Measurements from ENCODE around the gene GALC. TPM values are rescaled to one million over a fixed set of nuclear protein-coding genes. Genes with fewer than 3 reads are reported as not detected.

Gene GALC
- polyA plus RNA-seq, 1 donor (not counting 4 experiments of a cell fraction or from before 2014, with no cell fraction given) = 7.9 TPM

DNA sequence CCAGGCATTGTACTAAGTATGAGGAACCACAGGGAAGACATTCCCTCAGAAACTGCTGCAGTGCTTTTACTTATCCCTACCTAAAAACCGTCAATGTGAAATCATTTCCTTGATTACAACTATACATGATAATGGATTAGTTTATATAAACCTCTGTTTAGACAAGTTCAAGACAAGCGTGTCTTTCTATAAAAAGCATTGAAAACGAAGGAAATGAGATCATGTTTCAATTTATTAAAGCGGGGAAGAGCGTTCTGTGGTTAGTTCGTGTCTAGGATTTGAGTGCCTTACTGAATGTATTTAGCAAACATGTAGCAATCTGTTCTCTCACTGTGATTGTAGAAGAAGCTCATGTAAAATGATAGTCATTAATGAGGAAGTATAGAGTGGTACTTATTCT lies 37.5 kb downstream of the GALC start:
- Histone ChIP-seq H2AFZ (ENCODE audit: control insufficient read depth, low read length) (no peak overlapping the region), H3K27ac (ENCODE audit: control insufficient read depth, insufficient read depth, low read length) (no peak overlapping the region), H3K9me1 (ENCODE audit: control insufficient read depth, extremely low read depth, insufficient read depth, low read length) (no peaks in the 10 kb centered on the region), H3K9ac (ENCODE audit: control insufficient read depth, extremely low read depth, insufficient read depth, low read length) (no peak overlapping the region), H3K4me2 (ENCODE audit: control insufficient read depth, extremely low read depth, insufficient read depth, low read depth, low read length) (no peak overlapping the region), H3K4me1 (ENCODE audit: control insufficient read depth, extremely low read depth, insufficient read depth, low read length) (no peaks in the 10 kb centered on the region), H3K36me3 (ENCODE audit: control insufficient read depth in 2 of 2, extremely low read depth in 1 of 2, insufficient read depth in 2 of 2, low read length in 2 of 2) (no peaks in the 10 kb centered on the region), H4K20me1 (ENCODE audit: control insufficient read depth, extremely low read depth, insufficient read depth, low read length) (no peaks in the 10 kb centered on the region), H3K4me3 (ENCODE audit: control insufficient read depth in 2 of 3, extremely low read depth in 1 of 3, insufficient read depth in 2 of 3, low read depth in 1 of 3, low read length in 3 of 3) (no peak overlapping the region), H3K27me3 (ENCODE audit: control insufficient read depth, extremely low read depth, insufficient read depth, low read length) (no peaks in the 10 kb centered on the region), H3K79me2 (ENCODE audit: control insufficient read depth, insufficient read depth, low read length) (no peaks in the 10 kb centered on the region), H3K9me3 (ENCODE audit: control insufficient read depth, low read depth, low read length) (no peaks in the 10 kb centered on the region)
- DNase-seq (ENCODE audit: low read depth, low spot score) (no peak), FAIRE-seq (no peak)
- dilution Hi-C loops (cut with MboI; ENCODE audit: extremely low pct_ligation_motif_present, low sequenced_read_pairs) = no loop called here
- TF ChIP-seq, protein P1, sequence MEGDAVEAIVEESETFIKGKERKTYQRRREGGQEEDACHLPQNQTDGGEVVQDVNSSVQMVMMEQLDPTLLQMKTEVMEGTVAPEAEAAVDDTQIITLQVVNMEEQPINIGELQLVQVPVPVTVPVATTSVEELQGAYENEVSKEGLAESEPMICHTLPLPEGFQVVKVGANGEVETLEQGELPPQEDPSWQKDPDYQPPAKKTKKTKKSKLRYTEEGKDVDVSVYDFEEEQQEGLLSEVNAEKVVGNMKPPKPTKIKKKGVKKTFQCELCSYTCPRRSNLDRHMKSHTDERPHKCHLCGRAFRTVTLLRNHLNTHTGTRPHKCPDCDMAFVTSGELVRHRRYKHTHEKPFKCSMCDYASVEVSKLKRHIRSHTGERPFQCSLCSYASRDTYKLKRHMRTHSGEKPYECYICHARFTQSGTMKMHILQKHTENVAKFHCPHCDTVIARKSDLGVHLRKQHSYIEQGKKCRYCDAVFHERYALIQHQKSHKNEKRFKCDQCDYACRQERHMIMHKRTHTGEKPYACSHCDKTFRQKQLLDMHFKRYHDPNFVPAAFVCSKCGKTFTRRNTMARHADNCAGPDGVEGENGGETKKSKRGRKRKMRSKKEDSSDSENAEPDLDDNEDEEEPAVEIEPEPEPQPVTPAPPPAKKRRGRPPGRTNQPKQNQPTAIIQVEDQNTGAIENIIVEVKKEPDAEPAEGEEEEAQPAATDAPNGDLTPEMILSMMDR (optimal IDR thresholded peaks at IDR 0.05 in 1 of 3, IDR thresholded peaks at IDR 0.05 in 1 of 3, conservative IDR thresholded peaks at IDR 0.05 in 1 of 3; ENCODE audit: extremely low read depth in 1 of 3, insufficient read depth in 2 of 3, low read length in 3 of 3) = no peak
- TF ChIP-seq EZH2 (IDR thresholded peaks at IDR 0.05; ENCODE audit: low read length) = no peak

DNA sequence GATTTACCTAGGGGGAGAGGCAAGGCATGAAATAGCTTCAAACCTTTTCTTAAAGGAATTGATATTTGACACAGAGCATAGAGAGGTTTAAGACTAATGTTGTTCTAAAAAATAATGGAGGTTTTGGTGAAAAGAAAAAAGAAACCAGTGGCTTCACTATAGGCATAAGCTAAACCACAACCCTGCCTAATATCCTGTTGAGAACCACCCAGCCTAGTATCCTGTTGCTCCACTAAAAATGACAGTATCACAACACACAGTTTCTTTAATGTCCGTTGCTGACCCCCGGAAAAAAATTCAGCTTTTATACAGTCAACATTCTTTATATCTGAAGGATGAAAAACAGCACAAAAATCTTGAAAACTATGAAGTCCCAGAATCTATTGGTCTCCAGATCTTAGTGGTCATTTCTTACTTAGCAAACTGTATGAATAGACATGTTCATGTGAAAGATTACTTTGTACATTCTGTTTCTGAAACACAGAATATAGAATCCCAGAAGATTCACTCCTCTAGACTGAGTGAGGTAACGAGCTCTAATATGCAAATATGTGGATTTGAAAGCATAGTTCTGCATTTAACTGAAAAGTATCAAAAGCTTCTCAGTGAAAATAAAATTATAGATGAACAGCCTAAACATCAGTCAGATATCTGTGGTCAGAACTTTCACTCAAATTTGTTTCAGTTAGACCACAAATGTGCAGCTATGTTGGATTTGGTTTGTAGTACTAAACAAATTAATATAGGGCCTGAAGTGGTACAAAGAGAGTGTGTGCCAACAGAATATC lies 40.5 kb downstream of the GALC start:
- DNase-seq (ENCODE audit: low read depth, low spot score) = no peak
- TF ChIP-seq, protein P1 (optimal IDR thresholded peaks at IDR 0.05 in 1 of 3, IDR thresholded peaks at IDR 0.05 in 1 of 3, conservative IDR thresholded peaks at IDR 0.05 in 1 of 3; ENCODE audit: extremely low read depth in 1 of 3, insufficient read depth in 2 of 3, low read length in 3 of 3) = no peak
- TF ChIP-seq EZH2 (IDR thresholded peaks at IDR 0.05; ENCODE audit: low read length) = no peak
- Histone ChIP-seq H3K9me1 (ENCODE audit: control insufficient read depth, extremely low read depth, insufficient read depth, low read length) (no peaks in the 10 kb centered on the region), H3K27me3 (ENCODE audit: control insufficient read depth, extremely low read depth, insufficient read depth, low read length) (no peaks in the 10 kb centered on the region), H2AFZ (ENCODE audit: control insufficient read depth, low read length) (no peak overlapping the region), H3K4me1 (ENCODE audit: control insufficient read depth, extremely low read depth, insufficient read depth, low read length) (no peaks in the 10 kb centered on the region), H3K79me2 (ENCODE audit: control insufficient read depth, insufficient read depth, low read length) (no peaks in the 10 kb centered on the region), H4K20me1 (ENCODE audit: control insufficient read depth, extremely low read depth, insufficient read depth, low read length) (no peaks in the 10 kb centered on the region), H3K36me3 (ENCODE audit: control insufficient read depth in 2 of 2, extremely low read depth in 1 of 2, insufficient read depth in 2 of 2, low read length in 2 of 2) (no peaks in the 10 kb centered on the region), H3K9ac (ENCODE audit: control insufficient read depth, extremely low read depth, insufficient read depth, low read length) (no peak overlapping the region), H3K4me3 (ENCODE audit: control insufficient read depth in 2 of 3, extremely low read depth in 1 of 3, insufficient read depth in 2 of 3, low read depth in 1 of 3, low read length in 3 of 3) (no peak overlapping the region), H3K27ac (ENCODE audit: control insufficient read depth, insufficient read depth, low read length) (no peak overlapping the region), H3K9me3 (ENCODE audit: control insufficient read depth, low read depth, low read length) (no peaks in the 10 kb centered on the region), H3K4me2 (ENCODE audit: control insufficient read depth, extremely low read depth, insufficient read depth, low read depth, low read length) (no peak overlapping the region)
- no peak for FAIRE-seq
- dilution Hi-C loops (cut with MboI; ENCODE audit: extremely low pct_ligation_motif_present, low sequenced_read_pairs) = no loop called here
